Glomerular endothelial cell (primary cell): ENCODE data around the gene ITGA5. TPM values are rescaled to one million over a fixed set of nuclear protein-coding genes. Genes with fewer than 3 reads are reported as not detected.
"Not testable (repeated sequence)": the region's sequence is repeated elsewhere in the genome, so short reads cannot be mapped to it uniquely, and the experiment has no call there.

Source experiments
- DNase-seq: peaks from one replicate; pipeline ENCODE4 v3.0.0-alpha.2; 2011; ENCODE audit warnings: low read depth, low spot score; ENCODE audit errors: extremely low read depth
- total RNA-seq: library from RNA; depleted of rRNA; stranded (reverse); fragments of >200 nt; gene quantifications from 2 replicates; pipeline ENCODE4 v1.2.3, GENCODE V29; 2015

ITGA5 gene
- total RNA-seq, 1 donor from 2014 or later = 1,054 TPM

- DNase-seq = no peak
Observed at GRCh38 chr12:54357506-54358190, 61.4 kb downstream of the ITGA5 start.

- no peak for DNase-seq
Observed at GRCh38 chr12:54356951-54357356, 62.1 kb downstream of the ITGA5 start.

- no peak for DNase-seq
Observed at GRCh38 chr12:54356228-54356627, 62.8 kb downstream of the ITGA5 start.

GRCh38 chr12:54355104-54355815, 63.8 kb downstream of the ITGA5 start:
- no peak for DNase-seq

- DNase-seq = not testable (repeated sequence)
Observed at GRCh38 chr12:54354271-54354670, 64.8 kb downstream of the ITGA5 start.

GRCh38 chr12:54352891-54353874, 65.9 kb downstream of the ITGA5 start:
- no peak for DNase-seq

GRCh38 chr12:54352022-54352531, 67.0 kb downstream of the ITGA5 start:
- no peak for DNase-seq

- DNase-seq = no peak
Observed at GRCh38 chr12:54351341-54351740, 67.7 kb downstream of the ITGA5 start.

GRCh38 chr12:54350743-54351142, 68.3 kb downstream of the ITGA5 start:
- DNase-seq = no peak

GRCh38 chr12:54349679-54350078, 69.4 kb downstream of the ITGA5 start:
- DNase-seq = no peak

GRCh38 chr12:54349036-54349435, 70.0 kb downstream of the ITGA5 start:
- DNase-seq = no peak

Other genes with a start within 250 kb of the ITGA5 start
- 16.3 and 19.0 TPM in 2 replicates for gene SMUG1, start 230.3 kb downstream of the ITGA5 start, total RNA-seq
- 41.5 and 49.4 TPM in 2 replicates for gene CBX5, start 139.1 kb downstream of the ITGA5 start, total RNA-seq
- 488 and 499 TPM in 2 replicates for gene HNRNPA1, start 138.5 kb downstream of the ITGA5 start, total RNA-seq
- gene NFE2, start 118.3 kb downstream of the ITGA5 start, total RNA-seq = not detected in 2 replicates
- gene COPZ1, start 94.1 kb downstream of the ITGA5 start, total RNA-seq = 115 and 194 TPM in 2 replicates
- not detected in 2 replicates for gene GPR84, start 54.8 kb downstream of the ITGA5 start, total RNA-seq
- gene ZNF385A, start 34.5 kb downstream of the ITGA5 start, total RNA-seq = 5.6 and 6.0 TPM in 2 replicates
- not detected in 2 replicates for gene GTSF1, start 54.3 kb upstream of the ITGA5 start, total RNA-seq
- 0.29 TPM in 1 of 2 replicates, not detected in the other for gene NCKAP1L, start 78.5 kb upstream of the ITGA5 start, total RNA-seq
- gene PDE1B, start 130.3 kb upstream of the ITGA5 start, total RNA-seq = not detected in 2 replicates
- gene PPP1R1A, start 169.4 kb upstream of the ITGA5 start, total RNA-seq = 0.15 TPM in 1 of 2 replicates, not detected in the other
- gene LACRT, start 215.6 kb upstream of the ITGA5 start, total RNA-seq = not detected in 2 replicates
- not detected in 2 replicates for gene DCD, start 229.1 kb upstream of the ITGA5 start, total RNA-seq